Loucy (cell line): ENCODE results near the gene CYP2A6.

Experiments
- CTCF ChIP-seq: fragments of 200-600 bp; sonication (generic); conservative IDR thresholded peaks from 2 replicates; pipeline ENCODE4 v1.5.1; 2014; ENCODE audit warnings: mild to moderate bottlenecking, antibody characterized with exemption, low read length
- EZH2phosphoT487 ChIP-seq: fragments of 200-600 bp; IDR thresholded peaks from 2 replicates; pipeline ENCODE4 v1.6.1; 2018; ENCODE audit warnings: antibody characterized with exemption, mild to moderate bottlenecking, moderate library complexity, borderline replicate concordance

GRCh38 chr19:40858109-40858508, 7.9 kb upstream of the CYP2A6 start:
- no peak for TF ChIP-seq CTCF
- TF ChIP-seq EZH2phosphoT487 = no peak
